Measurements from ENCODE around the gene NAV2. TPM values are rescaled to one million over a fixed set of nuclear protein-coding genes. Genes with fewer than 3 reads are reported as not detected.

NAV2 gene
- total and polyA plus RNA-seq, 2 experiments from 2014 or later, result 26.0 to 45.0 TPM

DNA sequence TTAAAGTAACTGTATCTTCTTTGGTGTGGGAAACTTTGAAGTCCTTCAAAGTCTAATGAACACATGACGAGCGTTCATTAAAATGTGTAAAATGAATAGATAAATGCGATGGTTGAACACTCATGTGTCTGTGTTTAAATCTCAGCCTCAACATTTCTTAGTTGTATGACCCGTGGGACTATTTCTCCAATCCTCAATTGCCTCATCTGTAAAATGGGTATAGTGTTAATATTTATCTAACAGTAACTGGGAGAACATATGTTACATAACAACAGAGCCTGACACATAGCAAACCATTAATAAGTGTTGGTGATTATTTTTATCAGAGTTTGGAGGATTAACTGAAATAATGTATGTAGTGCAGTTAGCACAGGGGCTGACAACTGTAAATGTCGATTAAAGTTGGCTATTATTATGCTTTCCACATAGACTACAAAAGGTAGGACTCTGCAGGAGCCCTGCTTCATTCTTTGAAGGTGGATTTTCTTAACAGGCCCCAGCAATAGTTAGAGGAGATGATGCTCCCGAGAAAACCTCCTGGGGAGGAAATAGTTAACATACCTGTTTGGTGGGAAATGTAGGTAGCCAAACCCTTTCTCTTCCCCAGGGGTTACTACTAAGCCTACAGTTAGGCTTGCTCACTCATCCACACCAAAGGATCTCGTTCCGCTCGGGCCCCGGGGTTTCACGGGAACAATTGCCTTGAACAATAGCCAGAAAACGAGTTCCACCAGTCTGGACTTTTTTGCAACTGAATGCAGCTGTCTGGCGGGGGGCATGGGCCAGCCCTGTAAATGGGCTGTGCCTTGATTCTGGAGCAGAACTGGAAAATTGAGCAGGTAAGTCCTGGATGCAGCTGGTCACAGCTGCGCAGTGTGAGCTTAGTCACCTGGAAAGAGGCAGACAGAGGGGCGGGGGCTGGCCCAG, 314.3 kb downstream of the NAV2 start (continued):
- TF ChIP-seq, protein P1, sequence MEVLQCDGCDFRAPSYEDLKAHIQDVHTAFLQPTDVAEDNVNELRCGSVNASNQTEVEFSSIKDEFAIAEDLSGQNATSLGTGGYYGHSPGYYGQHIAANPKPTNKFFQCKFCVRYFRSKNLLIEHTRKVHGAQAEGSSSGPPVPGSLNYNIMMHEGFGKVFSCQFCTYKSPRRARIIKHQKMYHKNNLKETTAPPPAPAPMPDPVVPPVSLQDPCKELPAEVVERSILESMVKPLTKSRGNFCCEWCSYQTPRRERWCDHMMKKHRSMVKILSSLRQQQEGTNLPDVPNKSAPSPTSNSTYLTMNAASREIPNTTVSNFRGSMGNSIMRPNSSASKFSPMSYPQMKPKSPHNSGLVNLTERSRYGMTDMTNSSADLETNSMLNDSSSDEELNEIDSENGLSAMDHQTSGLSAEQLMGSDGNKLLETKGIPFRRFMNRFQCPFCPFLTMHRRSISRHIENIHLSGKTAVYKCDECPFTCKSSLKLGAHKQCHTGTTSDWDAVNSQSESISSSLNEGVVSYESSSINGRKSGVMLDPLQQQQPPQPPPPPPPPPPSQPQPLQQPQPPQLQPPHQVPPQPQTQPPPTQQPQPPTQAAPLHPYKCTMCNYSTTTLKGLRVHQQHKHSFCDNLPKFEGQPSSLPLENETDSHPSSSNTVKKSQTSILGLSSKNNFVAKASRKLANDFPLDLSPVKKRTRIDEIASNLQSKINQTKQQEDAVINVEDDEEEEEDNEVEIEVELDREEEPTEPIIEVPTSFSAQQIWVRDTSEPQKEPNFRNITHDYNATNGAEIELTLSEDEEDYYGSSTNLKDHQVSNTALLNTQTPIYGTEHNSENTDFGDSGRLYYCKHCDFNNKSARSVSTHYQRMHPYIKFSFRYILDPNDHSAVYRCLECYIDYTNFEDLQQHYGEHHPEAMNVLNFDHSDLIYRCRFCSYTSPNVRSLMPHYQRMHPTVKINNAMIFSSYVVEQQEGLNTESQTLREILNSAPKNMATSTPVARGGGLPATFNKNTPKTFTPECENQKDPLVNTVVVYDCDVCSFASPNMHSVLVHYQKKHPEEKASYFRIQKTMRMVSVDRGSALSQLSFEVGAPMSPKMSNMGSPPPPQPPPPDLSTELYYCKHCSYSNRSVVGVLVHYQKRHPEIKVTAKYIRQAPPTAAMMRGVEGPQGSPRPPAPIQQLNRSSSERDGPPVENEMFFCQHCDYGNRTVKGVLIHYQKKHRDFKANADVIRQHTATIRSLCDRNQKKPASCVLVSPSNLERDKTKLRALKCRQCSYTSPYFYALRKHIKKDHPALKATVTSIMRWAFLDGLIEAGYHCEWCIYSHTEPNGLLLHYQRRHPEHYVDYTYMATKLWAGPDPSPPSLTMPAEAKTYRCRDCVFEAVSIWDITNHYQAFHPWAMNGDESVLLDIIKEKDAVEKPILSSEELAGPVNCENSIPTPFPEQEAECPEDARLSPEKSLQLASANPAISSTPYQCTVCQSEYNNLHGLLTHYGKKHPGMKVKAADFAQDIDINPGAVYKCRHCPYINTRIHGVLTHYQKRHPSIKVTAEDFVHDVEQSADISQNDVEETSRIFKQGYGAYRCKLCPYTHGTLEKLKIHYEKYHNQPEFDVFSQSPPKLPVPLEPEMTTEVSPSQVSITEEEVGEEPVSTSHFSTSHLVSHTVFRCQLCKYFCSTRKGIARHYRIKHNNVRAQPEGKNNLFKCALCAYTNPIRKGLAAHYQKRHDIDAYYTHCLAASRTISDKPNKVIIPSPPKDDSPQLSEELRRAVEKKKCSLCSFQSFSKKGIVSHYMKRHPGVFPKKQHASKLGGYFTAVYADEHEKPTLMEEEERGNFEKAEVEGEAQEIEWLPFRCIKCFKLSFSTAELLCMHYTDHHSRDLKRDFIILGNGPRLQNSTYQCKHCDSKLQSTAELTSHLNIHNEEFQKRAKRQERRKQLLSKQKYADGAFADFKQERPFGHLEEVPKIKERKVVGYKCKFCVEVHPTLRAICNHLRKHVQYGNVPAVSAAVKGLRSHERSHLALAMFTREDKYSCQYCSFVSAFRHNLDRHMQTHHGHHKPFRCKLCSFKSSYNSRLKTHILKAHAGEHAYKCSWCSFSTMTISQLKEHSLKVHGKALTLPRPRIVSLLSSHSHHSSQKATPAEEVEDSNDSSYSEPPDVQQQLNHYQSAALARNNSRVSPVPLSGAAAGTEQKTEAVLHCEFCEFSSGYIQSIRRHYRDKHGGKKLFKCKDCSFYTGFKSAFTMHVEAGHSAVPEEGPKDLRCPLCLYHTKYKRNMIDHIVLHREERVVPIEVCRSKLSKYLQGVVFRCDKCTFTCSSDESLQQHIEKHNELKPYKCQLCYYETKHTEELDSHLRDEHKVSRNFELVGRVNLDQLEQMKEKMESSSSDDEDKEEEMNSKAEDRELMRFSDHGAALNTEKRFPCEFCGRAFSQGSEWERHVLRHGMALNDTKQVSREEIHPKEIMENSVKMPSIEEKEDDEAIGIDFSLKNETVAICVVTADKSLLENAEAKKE (CRISPR knock-in tag; IDR thresholded peaks at IDR 0.05), result peak; percentile 73; the same call in 1 of the 2 replicates
- TF ChIP-seq, protein P2, sequence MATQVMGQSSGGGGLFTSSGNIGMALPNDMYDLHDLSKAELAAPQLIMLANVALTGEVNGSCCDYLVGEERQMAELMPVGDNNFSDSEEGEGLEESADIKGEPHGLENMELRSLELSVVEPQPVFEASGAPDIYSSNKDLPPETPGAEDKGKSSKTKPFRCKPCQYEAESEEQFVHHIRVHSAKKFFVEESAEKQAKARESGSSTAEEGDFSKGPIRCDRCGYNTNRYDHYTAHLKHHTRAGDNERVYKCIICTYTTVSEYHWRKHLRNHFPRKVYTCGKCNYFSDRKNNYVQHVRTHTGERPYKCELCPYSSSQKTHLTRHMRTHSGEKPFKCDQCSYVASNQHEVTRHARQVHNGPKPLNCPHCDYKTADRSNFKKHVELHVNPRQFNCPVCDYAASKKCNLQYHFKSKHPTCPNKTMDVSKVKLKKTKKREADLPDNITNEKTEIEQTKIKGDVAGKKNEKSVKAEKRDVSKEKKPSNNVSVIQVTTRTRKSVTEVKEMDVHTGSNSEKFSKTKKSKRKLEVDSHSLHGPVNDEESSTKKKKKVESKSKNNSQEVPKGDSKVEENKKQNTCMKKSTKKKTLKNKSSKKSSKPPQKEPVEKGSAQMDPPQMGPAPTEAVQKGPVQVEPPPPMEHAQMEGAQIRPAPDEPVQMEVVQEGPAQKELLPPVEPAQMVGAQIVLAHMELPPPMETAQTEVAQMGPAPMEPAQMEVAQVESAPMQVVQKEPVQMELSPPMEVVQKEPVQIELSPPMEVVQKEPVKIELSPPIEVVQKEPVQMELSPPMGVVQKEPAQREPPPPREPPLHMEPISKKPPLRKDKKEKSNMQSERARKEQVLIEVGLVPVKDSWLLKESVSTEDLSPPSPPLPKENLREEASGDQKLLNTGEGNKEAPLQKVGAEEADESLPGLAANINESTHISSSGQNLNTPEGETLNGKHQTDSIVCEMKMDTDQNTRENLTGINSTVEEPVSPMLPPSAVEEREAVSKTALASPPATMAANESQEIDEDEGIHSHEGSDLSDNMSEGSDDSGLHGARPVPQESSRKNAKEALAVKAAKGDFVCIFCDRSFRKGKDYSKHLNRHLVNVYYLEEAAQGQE (IDR thresholded peaks at IDR 0.05; ENCODE audit: unreplicated experiment), result no peak
- TF ChIP-seq STAT1 (IDR thresholded peaks at IDR 0.05; ENCODE audit: unreplicated experiment), result no peak

Measured in GM23338 (cell line).